ENCODE data around the gene DPYSL3. TPM values are rescaled to one million over a fixed set of nuclear protein-coding genes. Genes with fewer than 3 reads are reported as not detected.

DPYSL3 gene
- total RNA-seq, 1 donor from 2014 or later = 56.0 TPM

DNA sequence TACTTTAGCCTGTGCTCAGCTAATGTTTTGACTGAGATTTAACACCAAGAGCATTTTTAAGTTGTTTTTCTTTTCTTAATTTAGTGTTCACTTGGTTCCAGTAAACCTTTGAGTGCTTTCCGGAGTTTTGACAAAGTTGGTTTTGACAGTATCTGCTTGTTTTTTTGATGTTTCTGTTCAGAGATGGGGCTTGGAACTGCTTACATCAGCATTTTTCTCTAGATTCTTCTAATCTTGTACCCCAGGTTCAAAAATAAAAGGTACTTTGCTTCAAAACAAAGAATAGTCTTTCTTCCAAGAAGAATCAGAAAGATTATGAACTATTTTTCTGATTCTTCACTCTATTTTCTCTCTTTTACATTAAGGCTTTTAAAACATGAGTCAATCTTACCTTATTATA, 132.2 kb downstream of the DPYSL3 start:
- Mint-ChIP-seq H3K4me3 (ENCODE audit: low read depth) (no peak overlapping the region), H3K36me3 (ENCODE audit: insufficient read depth) (no peaks in the 10 kb centered on the region), H3K27ac (no peak overlapping the region), H3K4me1 (ENCODE audit: low read depth) (peaks cover 2% of the 10 kb centered on the region), H3K27me3 (no peaks in the 10 kb centered on the region), H3K9me3 (ENCODE audit: low read depth) (no peaks in the 10 kb centered on the region)
- TF ChIP-seq, protein P1, sequence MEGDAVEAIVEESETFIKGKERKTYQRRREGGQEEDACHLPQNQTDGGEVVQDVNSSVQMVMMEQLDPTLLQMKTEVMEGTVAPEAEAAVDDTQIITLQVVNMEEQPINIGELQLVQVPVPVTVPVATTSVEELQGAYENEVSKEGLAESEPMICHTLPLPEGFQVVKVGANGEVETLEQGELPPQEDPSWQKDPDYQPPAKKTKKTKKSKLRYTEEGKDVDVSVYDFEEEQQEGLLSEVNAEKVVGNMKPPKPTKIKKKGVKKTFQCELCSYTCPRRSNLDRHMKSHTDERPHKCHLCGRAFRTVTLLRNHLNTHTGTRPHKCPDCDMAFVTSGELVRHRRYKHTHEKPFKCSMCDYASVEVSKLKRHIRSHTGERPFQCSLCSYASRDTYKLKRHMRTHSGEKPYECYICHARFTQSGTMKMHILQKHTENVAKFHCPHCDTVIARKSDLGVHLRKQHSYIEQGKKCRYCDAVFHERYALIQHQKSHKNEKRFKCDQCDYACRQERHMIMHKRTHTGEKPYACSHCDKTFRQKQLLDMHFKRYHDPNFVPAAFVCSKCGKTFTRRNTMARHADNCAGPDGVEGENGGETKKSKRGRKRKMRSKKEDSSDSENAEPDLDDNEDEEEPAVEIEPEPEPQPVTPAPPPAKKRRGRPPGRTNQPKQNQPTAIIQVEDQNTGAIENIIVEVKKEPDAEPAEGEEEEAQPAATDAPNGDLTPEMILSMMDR (IDR thresholded peaks at IDR 0.05; ENCODE audit: unreplicated experiment) = no peak
- DNase-seq (ENCODE audit: low spot score, unreplicated experiment) = no peak

DNA sequence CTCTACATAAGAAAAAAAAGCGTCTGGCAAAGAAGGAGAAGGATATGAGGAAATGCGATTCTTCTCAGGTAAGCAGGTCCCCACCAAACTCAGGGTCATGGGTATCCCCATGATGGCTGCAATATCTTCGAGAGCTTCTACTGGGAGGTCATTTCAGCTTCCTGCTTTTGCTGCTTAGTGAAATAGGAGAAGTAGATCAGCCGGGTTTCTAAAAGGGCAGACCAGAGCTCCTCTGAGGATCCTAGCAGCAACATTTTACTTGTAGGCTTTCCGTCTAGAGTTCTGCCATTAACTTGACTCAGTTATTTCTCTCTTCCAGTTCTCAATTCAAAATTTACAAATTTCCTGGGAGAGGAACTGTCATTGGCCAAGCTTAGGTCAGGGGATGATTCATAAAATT, 134.7 kb downstream of the DPYSL3 start:
- H3K4me1 Mint-ChIP-seq (ENCODE audit: low read depth) = no peaks in the 10 kb centered on the region
- TF ChIP-seq, protein P1 (IDR thresholded peaks at IDR 0.05; ENCODE audit: unreplicated experiment) = no peak
- DNase-seq (ENCODE audit: low spot score, unreplicated experiment) = no peak
- no peak overlapping the region for H3K27ac Mint-ChIP-seq
- H3K27me3 Mint-ChIP-seq = no peaks in the 10 kb centered on the region
- H3K36me3 Mint-ChIP-seq (ENCODE audit: insufficient read depth) = no peaks in the 10 kb centered on the region
- no peaks in the 10 kb centered on the region for H3K9me3 Mint-ChIP-seq (ENCODE audit: low read depth)
- no peak overlapping the region for H3K4me3 Mint-ChIP-seq (ENCODE audit: low read depth)

DNA sequence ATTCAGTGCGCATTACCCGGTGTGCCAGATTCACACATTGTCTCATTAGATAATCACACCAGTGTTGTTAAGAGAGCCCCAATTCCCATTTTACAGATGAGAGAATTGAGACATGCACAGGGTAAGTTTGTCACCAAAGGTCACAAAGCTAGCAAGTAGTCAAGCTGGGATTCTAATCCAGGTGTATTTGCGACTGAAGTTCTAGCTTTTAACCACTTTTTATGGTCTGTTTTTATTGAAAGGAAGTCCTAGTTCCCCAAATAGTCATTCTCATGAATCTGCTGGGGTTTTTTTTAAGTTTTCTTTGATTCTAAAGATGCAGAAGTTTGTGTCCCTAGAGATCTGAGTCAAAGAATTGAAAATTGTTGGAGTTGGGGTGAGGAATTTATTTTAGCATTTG, 136.5 kb downstream of the DPYSL3 start:
- Mint-ChIP-seq H3K4me3 (ENCODE audit: low read depth) (no peak overlapping the region), H3K36me3 (ENCODE audit: insufficient read depth) (no peaks in the 10 kb centered on the region), H3K27ac (no peak overlapping the region), H3K9me3 (ENCODE audit: low read depth) (no peaks in the 10 kb centered on the region), H3K27me3 (no peaks in the 10 kb centered on the region), H3K4me1 (ENCODE audit: low read depth) (no peaks in the 10 kb centered on the region)
- TF ChIP-seq, protein P1 (IDR thresholded peaks at IDR 0.05; ENCODE audit: unreplicated experiment) = no peak
- DNase-seq (ENCODE audit: low spot score, unreplicated experiment) = no peak

DNA sequence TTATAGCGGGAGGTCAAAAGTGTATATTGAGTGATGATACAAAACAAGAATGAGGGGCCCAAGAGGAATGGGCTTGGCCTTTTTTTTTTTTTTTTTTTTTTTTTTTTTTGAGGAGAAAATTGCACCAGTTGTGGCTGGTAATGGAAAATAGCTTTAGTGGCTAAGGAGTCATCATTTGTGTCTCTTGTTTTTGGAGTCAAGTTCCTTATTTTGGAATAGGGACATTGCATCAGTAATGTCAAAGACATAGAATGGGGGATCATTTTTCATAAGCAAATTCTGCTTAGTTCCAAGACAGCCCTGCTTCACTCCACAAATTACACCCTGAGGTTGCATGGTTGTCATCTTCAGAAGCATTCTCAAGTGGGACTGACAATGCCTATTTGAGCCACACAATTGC, 137.7 kb downstream of the DPYSL3 start:
- Mint-ChIP-seq H3K36me3 (ENCODE audit: insufficient read depth) (no peaks in the 10 kb centered on the region), H3K27me3 (no peaks in the 10 kb centered on the region), H3K4me3 (ENCODE audit: low read depth) (no peak overlapping the region), H3K27ac (no peak overlapping the region), H3K4me1 (ENCODE audit: low read depth) (no peaks in the 10 kb centered on the region), H3K9me3 (ENCODE audit: low read depth) (no peaks in the 10 kb centered on the region)
- TF ChIP-seq, protein P1 (IDR thresholded peaks at IDR 0.05; ENCODE audit: unreplicated experiment) = no peak
- DNase-seq (ENCODE audit: low spot score, unreplicated experiment) = no peak

DNA sequence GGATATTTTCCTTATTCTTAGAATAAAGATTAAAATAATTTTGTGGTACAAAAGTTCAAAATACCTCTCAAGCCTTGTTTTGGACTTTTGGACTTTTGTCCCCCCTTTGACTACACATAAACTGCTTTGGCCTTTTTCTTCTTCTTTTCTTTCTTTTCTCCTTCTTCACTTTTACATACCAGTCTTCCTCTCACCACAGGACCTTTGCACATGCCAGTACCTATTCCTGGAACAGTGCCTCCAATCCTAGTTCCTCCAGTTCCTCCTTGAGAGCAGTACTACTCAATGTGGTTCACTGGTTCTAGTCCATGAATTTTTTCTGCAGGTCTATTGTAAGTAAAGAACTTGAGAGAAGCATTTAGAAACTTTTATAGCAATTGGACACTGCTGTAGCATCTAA, 138.6 kb downstream of the DPYSL3 start:
- H3K27me3 Mint-ChIP-seq = no peaks in the 10 kb centered on the region
- TF ChIP-seq, protein P1 (IDR thresholded peaks at IDR 0.05; ENCODE audit: unreplicated experiment) = no peak
- H3K36me3 Mint-ChIP-seq (ENCODE audit: insufficient read depth) = no peaks in the 10 kb centered on the region
- no peak for DNase-seq (ENCODE audit: low spot score, unreplicated experiment)
- no peaks in the 10 kb centered on the region for H3K4me1 Mint-ChIP-seq (ENCODE audit: low read depth)
- no peak overlapping the region for H3K27ac Mint-ChIP-seq
- H3K9me3 Mint-ChIP-seq (ENCODE audit: low read depth) = no peaks in the 10 kb centered on the region
- no peak overlapping the region for H3K4me3 Mint-ChIP-seq (ENCODE audit: low read depth)
